GM21390 (cell line): ENCODE results near the gene SLC6A1.

Experiments used
- ATAC-seq: cut with Tn5 transposase; IDR thresholded peaks from one replicate; pipeline ENCODE4 v1.9.1; 2021; ENCODE audit not compliant: unreplicated experiment

The SLC6A1 gene

GRCh38 chr3:10970306-10970960 is 22.1 kb upstream of the SLC6A1 start:
- no peak for ATAC-seq

GRCh38 chr3:10972072-10972782 is 20.3 kb upstream of the SLC6A1 start:
- ATAC-seq = no peak

- ATAC-seq = no peak
Measured at GRCh38 chr3:10973046-10973595, 19.4 kb upstream of the SLC6A1 start.

GRCh38 chr3:10974131-10974530 is 18.4 kb upstream of the SLC6A1 start:
- ATAC-seq = no peak

GRCh38 chr3:10974746-10975375 is 17.7 kb upstream of the SLC6A1 start:
- no peak for ATAC-seq

- no peak for ATAC-seq
Measured at GRCh38 chr3:10975695-10976234, 16.8 kb upstream of the SLC6A1 start.

- no peak for ATAC-seq
Measured at GRCh38 chr3:10976770-10977169, 15.8 kb upstream of the SLC6A1 start.

- no peak for ATAC-seq
Measured at GRCh38 chr3:10977892-10978510, 14.5 kb upstream of the SLC6A1 start.

GRCh38 chr3:10978956-10979355 is 13.6 kb upstream of the SLC6A1 start:
- no peak for ATAC-seq

- no peak for ATAC-seq
Measured at GRCh38 chr3:10980312-10980711, 12.2 kb upstream of the SLC6A1 start.

- no peak for ATAC-seq
Measured at GRCh38 chr3:10981031-10981430, 11.5 kb upstream of the SLC6A1 start.

- no peak for ATAC-seq
Measured at GRCh38 chr3:10981961-10982360, 10.6 kb upstream of the SLC6A1 start.

- ATAC-seq = no peak
Measured at GRCh38 chr3:10982782-10983181, 9.8 kb upstream of the SLC6A1 start.

GRCh38 chr3:10983219-10983916 is 9.2 kb upstream of the SLC6A1 start:
- no peak for ATAC-seq

GRCh38 chr3:10984371-10984896 is 8.1 kb upstream of the SLC6A1 start:
- ATAC-seq = no peak

GRCh38 chr3:10985181-10985580 is 7.4 kb upstream of the SLC6A1 start:
- no peak for ATAC-seq

GRCh38 chr3:10986592-10986991 is 6.0 kb upstream of the SLC6A1 start:
- ATAC-seq = no peak

GRCh38 chr3:10988001-10988665 is 4.4 kb upstream of the SLC6A1 start:
- no peak for ATAC-seq

- no peak for ATAC-seq
Measured at GRCh38 chr3:10988991-10989484, 3.5 kb upstream of the SLC6A1 start.
